ENCODE data around the gene PRPF38B. TPM values are rescaled to one million over a fixed set of nuclear protein-coding genes. Genes with fewer than 3 reads are reported as not detected.
A peak's percentile ranks its signal among the peaks of the same experiment; 100 is the strongest.

Gene PRPF38B, protein sequence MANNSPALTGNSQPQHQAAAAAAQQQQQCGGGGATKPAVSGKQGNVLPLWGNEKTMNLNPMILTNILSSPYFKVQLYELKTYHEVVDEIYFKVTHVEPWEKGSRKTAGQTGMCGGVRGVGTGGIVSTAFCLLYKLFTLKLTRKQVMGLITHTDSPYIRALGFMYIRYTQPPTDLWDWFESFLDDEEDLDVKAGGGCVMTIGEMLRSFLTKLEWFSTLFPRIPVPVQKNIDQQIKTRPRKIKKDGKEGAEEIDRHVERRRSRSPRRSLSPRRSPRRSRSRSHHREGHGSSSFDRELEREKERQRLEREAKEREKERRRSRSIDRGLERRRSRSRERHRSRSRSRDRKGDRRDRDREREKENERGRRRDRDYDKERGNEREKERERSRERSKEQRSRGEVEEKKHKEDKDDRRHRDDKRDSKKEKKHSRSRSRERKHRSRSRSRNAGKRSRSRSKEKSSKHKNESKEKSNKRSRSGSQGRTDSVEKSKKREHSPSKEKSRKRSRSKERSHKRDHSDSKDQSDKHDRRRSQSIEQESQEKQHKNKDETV
- total RNA-seq: 10 to 100 TPM; 26.9 to 40.8 (median 32.8) TPM

DNA sequence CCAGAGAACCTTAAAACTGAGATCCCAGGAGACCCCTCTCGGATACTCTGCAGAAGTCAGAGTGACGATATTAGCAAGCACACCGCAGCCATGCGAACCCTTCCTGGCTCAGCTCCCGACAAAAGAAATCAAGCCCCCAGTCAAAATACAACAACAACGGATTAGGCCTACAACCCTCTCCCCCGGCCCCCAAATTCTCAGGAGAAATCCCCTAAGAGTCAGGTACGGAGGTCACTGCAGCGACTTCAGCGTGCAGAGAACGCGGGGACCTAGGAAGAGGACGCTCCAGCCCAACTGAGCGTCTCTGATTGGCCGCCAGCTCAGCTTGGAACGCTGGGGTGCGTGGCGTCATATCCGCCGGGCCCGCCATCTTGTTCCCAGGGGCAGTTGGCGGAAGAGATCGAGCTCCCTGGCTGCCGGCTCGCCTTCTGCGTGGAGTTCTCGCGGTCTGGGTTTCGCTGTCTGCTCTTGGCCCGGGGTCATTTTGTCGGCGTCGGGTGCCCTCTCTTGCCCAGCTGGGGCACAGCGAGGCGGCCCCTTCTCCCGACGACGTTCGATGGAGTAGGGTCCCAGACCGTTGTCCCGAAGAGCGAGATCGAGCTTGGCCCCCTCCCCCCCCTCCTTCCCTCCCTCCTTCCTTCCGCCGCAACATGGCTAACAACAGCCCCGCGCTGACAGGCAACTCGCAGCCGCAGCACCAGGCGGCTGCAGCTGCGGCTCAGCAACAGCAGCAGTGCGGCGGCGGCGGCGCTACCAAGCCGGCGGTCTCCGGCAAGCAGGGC is at the start of gene PRPF38B:
Gene PRPF38B (plus strand): TSS at position 369 of the 782 bp plus-strand sequence. CDS start 282 bp downstream, at position 651.
- H3K4me1 ChIP-seq: peaks cover 0 to 6% of the 10 kb centered on the region in 2 donors
- H3K36me3 ChIP-seq: no peaks in the 10 kb centered on the region
- intact Hi-C loops (cut with DNase I; ENCODE audit: low total_unique reads): no loop called here
- H3K9me3 ChIP-seq: no peaks in the 10 kb centered on the region
- no peaks in the 10 kb centered on the region for H3K27me3 ChIP-seq
- peak; percentile 95 to 97 for DNase-seq (ENCODE audit: low spot score in 2 of 2)
- H3K27ac ChIP-seq: peak within 1 kb of the TSS; percentile 91 to 98
- H3K4me3 ChIP-seq: peak within 1 kb of the TSS; percentile 75 to 95 (median 92)
- peak; percentile 94 to 99 (median 95) for TF ChIP-seq POLR2AphosphoS5 (IDR thresholded peaks at IDR 0.05)
- TF ChIP-seq POLR2A (IDR thresholded peaks at IDR 0.05): peak; percentile 92
- TF ChIP-seq, protein P1, sequence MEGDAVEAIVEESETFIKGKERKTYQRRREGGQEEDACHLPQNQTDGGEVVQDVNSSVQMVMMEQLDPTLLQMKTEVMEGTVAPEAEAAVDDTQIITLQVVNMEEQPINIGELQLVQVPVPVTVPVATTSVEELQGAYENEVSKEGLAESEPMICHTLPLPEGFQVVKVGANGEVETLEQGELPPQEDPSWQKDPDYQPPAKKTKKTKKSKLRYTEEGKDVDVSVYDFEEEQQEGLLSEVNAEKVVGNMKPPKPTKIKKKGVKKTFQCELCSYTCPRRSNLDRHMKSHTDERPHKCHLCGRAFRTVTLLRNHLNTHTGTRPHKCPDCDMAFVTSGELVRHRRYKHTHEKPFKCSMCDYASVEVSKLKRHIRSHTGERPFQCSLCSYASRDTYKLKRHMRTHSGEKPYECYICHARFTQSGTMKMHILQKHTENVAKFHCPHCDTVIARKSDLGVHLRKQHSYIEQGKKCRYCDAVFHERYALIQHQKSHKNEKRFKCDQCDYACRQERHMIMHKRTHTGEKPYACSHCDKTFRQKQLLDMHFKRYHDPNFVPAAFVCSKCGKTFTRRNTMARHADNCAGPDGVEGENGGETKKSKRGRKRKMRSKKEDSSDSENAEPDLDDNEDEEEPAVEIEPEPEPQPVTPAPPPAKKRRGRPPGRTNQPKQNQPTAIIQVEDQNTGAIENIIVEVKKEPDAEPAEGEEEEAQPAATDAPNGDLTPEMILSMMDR (IDR thresholded peaks at IDR 0.05): no peak

DNA sequence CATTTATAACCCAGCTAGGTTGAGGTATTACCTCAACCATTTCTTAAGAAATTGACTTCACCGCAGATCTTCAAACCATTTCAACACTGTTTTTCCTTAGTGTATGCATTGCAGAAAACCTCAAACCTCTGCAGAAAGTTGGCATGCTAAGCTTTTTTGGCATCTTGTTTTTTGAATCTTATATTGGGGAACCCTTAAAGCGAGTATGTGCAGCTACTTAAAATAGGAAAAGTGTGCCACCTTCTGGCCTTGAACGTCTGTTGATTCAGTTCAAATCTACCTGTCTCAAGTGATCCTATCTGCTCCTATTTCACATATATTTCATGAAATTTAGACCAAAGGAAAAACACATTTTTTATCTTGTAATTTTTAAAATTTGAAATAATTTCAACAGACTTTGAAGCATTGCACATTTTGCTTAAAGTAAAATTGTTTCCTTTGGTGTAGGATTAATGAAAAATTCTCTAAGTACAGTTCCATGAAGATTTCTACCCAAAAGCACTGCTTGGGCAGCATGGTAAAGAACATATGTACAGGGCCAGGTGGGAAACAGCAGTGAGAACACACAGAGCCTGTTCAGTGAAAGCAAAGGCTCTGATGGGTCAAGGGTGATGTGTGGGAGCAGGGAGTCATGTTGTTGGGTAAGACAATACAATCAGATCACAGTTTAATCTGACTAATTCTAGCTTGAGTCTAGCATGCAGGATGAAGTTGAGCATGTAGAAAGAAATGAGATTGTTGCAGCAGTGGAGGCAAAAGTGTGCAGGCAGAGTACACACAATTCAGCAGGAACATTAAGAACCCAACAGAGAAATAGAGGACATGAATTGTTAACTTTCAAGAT is 48.4 kb upstream of the PRPF38B start:
- H3K36me3 ChIP-seq: no peaks in the 10 kb centered on the region
- H3K9me3 ChIP-seq: no peaks in the 10 kb centered on the region
- H3K4me1 ChIP-seq: peaks cover 0 to 5% of the 10 kb centered on the region in 2 donors
- H3K27ac ChIP-seq: no peak overlapping the region
- no peak overlapping the region for H3K4me3 ChIP-seq
- H3K27me3 ChIP-seq: no peaks in the 10 kb centered on the region
- peak in 1 of 2 donors; percentile 54 for DNase-seq (ENCODE audit: low spot score in 2 of 2)
- intact Hi-C loops (cut with DNase I; ENCODE audit: low total_unique reads): loop anchor here (10.0 kb wide), 1 partner anchor 129 kb away; no protein-coding TSS in a partner anchor
- TF ChIP-seq POLR2A (IDR thresholded peaks at IDR 0.05) (no peak), POLR2AphosphoS5 (IDR thresholded peaks at IDR 0.05) (no peak)
- TF ChIP-seq, protein P1 (IDR thresholded peaks at IDR 0.05): peak; percentile 56 to 76 (median 75)

DNA sequence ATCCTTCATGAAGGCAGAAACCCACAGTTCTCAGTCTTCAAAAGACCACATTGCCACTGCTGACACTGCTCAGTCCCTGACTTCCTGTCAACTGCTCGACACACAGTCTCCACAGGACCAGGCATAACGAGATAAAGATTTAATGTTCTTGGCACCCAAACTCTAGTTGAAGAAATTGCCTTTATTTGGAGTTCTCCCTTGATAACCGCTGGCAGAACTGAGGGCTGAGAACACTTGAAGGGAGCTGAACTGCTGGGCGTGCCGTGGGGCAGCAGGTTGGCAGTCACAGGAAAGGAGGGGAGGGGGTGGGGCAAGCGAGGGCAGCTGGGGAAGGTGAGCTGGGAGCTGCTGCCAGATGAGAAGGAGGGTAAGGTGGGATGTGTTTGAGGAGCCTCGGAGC is 47.1 kb upstream of the PRPF38B start:
- H3K9me3 ChIP-seq: no peaks in the 10 kb centered on the region
- H3K4me3 ChIP-seq: no peak overlapping the region
- H3K4me1 ChIP-seq: peaks cover 0 to 5% of the 10 kb centered on the region in 2 donors
- DNase-seq (ENCODE audit: low spot score in 2 of 2): no peak
- H3K27me3 ChIP-seq: no peaks in the 10 kb centered on the region
- no peaks in the 10 kb centered on the region for H3K36me3 ChIP-seq
- TF ChIP-seq POLR2AphosphoS5 (IDR thresholded peaks at IDR 0.05) (no peak), POLR2A (IDR thresholded peaks at IDR 0.05) (no peak)
- TF ChIP-seq, protein P1 (IDR thresholded peaks at IDR 0.05): no peak
- intact Hi-C loops (cut with DNase I; ENCODE audit: low total_unique reads): loop anchor here (10.0 kb wide), 1 partner anchor 130 kb away; no protein-coding TSS in a partner anchor
- H3K27ac ChIP-seq: peak overlapping the region in 1 of 2 donors; percentile 25

DNA sequence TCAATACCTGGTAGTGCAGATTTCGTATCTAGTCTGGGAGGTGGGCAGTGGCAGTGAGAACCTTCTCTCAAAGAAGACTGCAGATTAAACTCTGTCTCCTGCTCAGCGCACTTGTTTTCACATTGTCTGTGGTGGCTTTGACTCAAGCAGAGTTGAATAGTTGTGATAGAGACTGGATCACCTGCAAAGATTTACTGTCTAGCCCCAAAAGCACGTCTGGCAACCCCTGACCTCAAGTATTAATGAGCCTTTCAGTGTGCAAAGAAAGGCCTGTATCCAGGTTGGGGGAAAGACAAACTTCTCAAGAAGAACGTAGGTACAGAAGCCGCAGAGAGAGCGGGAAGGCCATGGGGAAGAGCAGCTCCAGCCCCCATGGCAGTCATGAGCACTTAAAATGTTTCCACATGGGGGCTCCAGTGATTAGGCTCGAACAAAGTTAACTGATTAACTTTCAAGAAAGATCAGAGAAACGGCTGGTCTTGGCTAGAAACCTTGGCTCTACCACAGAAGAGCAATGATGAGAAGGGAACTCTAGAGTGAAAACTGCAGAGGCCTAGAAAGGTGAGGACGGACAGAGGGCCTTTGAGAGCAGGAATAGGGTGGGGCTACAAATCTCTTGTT is 46.4 kb upstream of the PRPF38B start:
- Histone ChIP-seq H3K27ac (peak overlapping the region; percentile 25 to 84), H3K36me3 (no peaks in the 10 kb centered on the region), H3K4me1 (peaks cover 0 to 5% of the 10 kb centered on the region in 2 donors), H3K27me3 (no peaks in the 10 kb centered on the region), H3K4me3 (no peak overlapping the region), H3K9me3 (no peaks in the 10 kb centered on the region)
- intact Hi-C loops (cut with DNase I; ENCODE audit: low total_unique reads): loop anchor here (10.0 kb wide), 1 partner anchor 131 kb away; no protein-coding TSS in a partner anchor
- DNase-seq (ENCODE audit: low spot score in 2 of 2): no peak
- TF ChIP-seq POLR2A (IDR thresholded peaks at IDR 0.05): no peak
